ENCODE data around the gene PTPRN2. TPM values are rescaled to one million over a fixed set of nuclear protein-coding genes. Genes with fewer than 3 reads are reported as not detected.
"Not testable (repeated sequence)": the region's sequence is repeated elsewhere in the genome, so short reads cannot be mapped to it uniquely, and the experiment has no call there.

PTPRN2 gene
- total RNA-seq, 1 experiment from 2014 or later = 1.1 TPM

DNA sequence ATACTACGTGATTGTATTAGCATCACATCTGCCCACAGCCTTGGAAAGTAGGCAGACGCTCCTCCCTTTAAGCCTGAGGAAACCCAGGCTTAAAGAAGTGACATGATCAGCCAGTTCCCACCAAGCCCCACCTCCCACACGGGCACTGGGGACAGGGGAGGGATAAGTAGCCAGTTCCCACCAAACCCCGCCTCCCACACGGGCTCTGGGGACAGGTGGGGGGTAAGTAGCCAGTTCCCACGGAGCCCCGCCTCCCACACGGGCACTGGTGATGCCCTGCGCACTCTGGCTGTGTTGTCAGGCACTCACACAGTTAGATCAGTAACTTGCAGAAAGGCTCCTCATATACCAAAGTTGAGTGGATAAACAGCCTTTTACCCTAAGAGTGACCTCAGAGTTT lies 606.8 kb downstream of the PTPRN2 start:
- Histone ChIP-seq H3K9me3 (ENCODE audit: control insufficient read depth, insufficient read depth, low read depth, low read length) (no peaks in the 10 kb centered on the region), H3K4me1 (ENCODE audit: control insufficient read depth, insufficient read depth, low read length) (no peaks in the 10 kb centered on the region), H3K27ac (ENCODE audit: low read length) (no peak overlapping the region), H3K36me3 (ENCODE audit: control insufficient read depth, insufficient read depth, low read length) (no peaks in the 10 kb centered on the region), H3K4me3 (ENCODE audit: low read depth in 2 of 2, low read length in 2 of 2) (no peak overlapping the region), H3K27me3 (ENCODE audit: control insufficient read depth, insufficient read depth, low read length) (no peaks in the 10 kb centered on the region)
- TF ChIP-seq POLR2AphosphoS5 (IDR thresholded peaks at IDR 0.05; ENCODE audit: low read depth, low read length) (no peak), SIN3A (IDR thresholded peaks at IDR 0.05; ENCODE audit: borderline replicate concordance, insufficient read depth, low read depth, low read length) (no peak), TCF7L2 (IDR thresholded peaks at IDR 0.05; ENCODE audit: low read depth, low read length) (no peak)
- TF ChIP-seq, protein P1, sequence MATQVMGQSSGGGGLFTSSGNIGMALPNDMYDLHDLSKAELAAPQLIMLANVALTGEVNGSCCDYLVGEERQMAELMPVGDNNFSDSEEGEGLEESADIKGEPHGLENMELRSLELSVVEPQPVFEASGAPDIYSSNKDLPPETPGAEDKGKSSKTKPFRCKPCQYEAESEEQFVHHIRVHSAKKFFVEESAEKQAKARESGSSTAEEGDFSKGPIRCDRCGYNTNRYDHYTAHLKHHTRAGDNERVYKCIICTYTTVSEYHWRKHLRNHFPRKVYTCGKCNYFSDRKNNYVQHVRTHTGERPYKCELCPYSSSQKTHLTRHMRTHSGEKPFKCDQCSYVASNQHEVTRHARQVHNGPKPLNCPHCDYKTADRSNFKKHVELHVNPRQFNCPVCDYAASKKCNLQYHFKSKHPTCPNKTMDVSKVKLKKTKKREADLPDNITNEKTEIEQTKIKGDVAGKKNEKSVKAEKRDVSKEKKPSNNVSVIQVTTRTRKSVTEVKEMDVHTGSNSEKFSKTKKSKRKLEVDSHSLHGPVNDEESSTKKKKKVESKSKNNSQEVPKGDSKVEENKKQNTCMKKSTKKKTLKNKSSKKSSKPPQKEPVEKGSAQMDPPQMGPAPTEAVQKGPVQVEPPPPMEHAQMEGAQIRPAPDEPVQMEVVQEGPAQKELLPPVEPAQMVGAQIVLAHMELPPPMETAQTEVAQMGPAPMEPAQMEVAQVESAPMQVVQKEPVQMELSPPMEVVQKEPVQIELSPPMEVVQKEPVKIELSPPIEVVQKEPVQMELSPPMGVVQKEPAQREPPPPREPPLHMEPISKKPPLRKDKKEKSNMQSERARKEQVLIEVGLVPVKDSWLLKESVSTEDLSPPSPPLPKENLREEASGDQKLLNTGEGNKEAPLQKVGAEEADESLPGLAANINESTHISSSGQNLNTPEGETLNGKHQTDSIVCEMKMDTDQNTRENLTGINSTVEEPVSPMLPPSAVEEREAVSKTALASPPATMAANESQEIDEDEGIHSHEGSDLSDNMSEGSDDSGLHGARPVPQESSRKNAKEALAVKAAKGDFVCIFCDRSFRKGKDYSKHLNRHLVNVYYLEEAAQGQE (IDR thresholded peaks at IDR 0.05; ENCODE audit: insufficient read depth in 1 of 2, low read depth in 2 of 2, low read length in 1 of 2) = no peak
- TF ChIP-seq, protein P2, sequence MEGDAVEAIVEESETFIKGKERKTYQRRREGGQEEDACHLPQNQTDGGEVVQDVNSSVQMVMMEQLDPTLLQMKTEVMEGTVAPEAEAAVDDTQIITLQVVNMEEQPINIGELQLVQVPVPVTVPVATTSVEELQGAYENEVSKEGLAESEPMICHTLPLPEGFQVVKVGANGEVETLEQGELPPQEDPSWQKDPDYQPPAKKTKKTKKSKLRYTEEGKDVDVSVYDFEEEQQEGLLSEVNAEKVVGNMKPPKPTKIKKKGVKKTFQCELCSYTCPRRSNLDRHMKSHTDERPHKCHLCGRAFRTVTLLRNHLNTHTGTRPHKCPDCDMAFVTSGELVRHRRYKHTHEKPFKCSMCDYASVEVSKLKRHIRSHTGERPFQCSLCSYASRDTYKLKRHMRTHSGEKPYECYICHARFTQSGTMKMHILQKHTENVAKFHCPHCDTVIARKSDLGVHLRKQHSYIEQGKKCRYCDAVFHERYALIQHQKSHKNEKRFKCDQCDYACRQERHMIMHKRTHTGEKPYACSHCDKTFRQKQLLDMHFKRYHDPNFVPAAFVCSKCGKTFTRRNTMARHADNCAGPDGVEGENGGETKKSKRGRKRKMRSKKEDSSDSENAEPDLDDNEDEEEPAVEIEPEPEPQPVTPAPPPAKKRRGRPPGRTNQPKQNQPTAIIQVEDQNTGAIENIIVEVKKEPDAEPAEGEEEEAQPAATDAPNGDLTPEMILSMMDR (IDR thresholded peaks at IDR 0.05) = no peak
- no TSS peak for BruUV-seq (replicated peaks)
- ATAC-seq (no peak), DNase-seq (ENCODE audit: low read depth, low spot score) (no peak)
- CTCF ChIA-PET = no interaction called here
- intact Hi-C loops (cut with micrococcal nuclease; ENCODE audit: unreplicated experiment) (no loop called here), in situ Hi-C loops (cut with HindIII; ENCODE audit: low pct_unique_long_range_greater_than_20kb, low sequenced_read_pairs) (no loop called here)
- POLR2A ChIA-PET = no interaction called here

DNA sequence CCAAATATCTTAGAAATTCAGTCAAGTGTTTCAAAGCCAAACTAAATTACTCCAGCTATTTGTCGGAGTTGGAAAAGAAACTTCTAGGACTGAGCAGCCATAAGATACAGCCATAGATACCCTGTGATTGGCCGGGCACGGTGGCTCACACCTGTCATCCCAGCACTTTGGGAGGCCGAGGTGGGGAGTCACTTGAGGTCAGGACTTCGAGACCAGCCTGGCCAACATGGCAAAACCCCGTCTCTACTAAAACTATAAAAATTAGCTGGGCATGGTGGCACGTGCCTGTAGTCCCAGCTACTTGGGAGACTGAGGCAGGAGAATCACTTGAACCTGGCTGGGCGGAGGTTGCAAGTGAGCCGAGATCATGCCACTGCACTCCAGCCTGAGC lies 607.3 kb downstream of the PTPRN2 start:
- ATAC-seq; H3K27ac ChIP-seq (ENCODE audit: low read length); DNase-seq (ENCODE audit: low read depth, low spot score); CTCF ChIA-PET; H3K36me3 ChIP-seq (ENCODE audit: control insufficient read depth, insufficient read depth, low read length); POLR2A ChIA-PET; intact Hi-C loops (cut with micrococcal nuclease; ENCODE audit: unreplicated experiment); H3K4me3 ChIP-seq (ENCODE audit: low read depth in 2 of 2, low read length in 2 of 2); in situ Hi-C loops (cut with HindIII; ENCODE audit: low pct_unique_long_range_greater_than_20kb, low sequenced_read_pairs); H3K9me3 ChIP-seq (ENCODE audit: control insufficient read depth, insufficient read depth, low read depth, low read length); BruUV-seq (replicated peaks); H3K27me3 ChIP-seq (ENCODE audit: control insufficient read depth, insufficient read depth, low read length); H3K4me1 ChIP-seq (ENCODE audit: control insufficient read depth, insufficient read depth, low read length): not testable (repeated sequence)

DNA sequence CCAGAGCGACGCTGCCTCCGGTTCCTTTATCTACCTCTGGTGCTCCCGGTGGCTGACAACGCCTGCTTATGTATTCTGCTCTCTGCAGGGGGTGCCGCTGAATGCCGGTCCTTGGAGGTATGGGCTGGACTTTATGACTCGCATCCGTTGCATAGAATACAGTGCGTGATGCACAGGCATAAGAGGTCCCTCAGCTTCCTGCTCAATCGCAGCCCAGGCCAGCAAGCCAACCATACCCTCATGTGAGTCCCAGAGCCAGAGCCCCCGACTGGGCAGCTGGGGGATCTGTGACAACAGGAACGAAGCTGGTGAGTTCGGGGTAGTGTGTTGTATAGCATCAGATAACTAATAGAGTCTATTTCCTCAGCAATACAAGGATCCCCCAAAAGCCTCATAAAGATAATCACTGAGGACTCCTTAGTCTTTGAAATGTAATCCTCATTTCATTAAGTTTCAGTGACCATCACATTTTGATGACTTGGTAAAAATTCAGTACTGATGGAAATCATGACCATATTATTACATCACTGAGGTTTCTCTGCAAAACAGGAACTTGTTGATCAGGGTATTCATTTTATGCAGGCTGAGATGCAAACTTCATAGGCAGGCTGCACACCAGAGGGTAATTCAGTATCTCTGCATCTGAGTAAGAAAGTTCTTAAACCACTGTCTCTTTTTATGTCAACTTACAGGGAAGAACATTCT lies 607.8 kb downstream of the PTPRN2 start:
- no peaks in the 10 kb centered on the region for H3K4me1 ChIP-seq (ENCODE audit: control insufficient read depth, insufficient read depth, low read length)
- H3K4me3 ChIP-seq (ENCODE audit: low read depth in 2 of 2, low read length in 2 of 2) = no peak overlapping the region
- no peaks in the 10 kb centered on the region for H3K9me3 ChIP-seq (ENCODE audit: control insufficient read depth, insufficient read depth, low read depth, low read length)
- ATAC-seq (no peak), DNase-seq (ENCODE audit: low read depth, low spot score) (no peak)
- intact Hi-C loops (cut with micrococcal nuclease; ENCODE audit: unreplicated experiment) = no loop called here
- BruUV-seq (replicated peaks) = no TSS peak
- H3K27ac ChIP-seq (ENCODE audit: low read length) = no peak overlapping the region
- TF ChIP-seq, protein P1 (IDR thresholded peaks at IDR 0.05; ENCODE audit: insufficient read depth in 1 of 2, low read depth in 2 of 2, low read length in 1 of 2) = no peak
- TF ChIP-seq TCF7L2 (IDR thresholded peaks at IDR 0.05; ENCODE audit: low read depth, low read length) = no peak
- no peak for TF ChIP-seq POLR2AphosphoS5 (IDR thresholded peaks at IDR 0.05; ENCODE audit: low read depth, low read length)
- no peak for TF ChIP-seq SIN3A (IDR thresholded peaks at IDR 0.05; ENCODE audit: borderline replicate concordance, insufficient read depth, low read depth, low read length)
- TF ChIP-seq, protein P2 (IDR thresholded peaks at IDR 0.05) = no peak
- no peaks in the 10 kb centered on the region for H3K27me3 ChIP-seq (ENCODE audit: control insufficient read depth, insufficient read depth, low read length)
- POLR2A ChIA-PET = no interaction called here
- no peaks in the 10 kb centered on the region for H3K36me3 ChIP-seq (ENCODE audit: control insufficient read depth, insufficient read depth, low read length)
- in situ Hi-C loops (cut with HindIII; ENCODE audit: low pct_unique_long_range_greater_than_20kb, low sequenced_read_pairs) = no loop called here
- CTCF ChIA-PET = no interaction called here
